Measurements from ENCODE around the gene TRAPPC2L.

- TF ChIP-seq, protein P1, sequence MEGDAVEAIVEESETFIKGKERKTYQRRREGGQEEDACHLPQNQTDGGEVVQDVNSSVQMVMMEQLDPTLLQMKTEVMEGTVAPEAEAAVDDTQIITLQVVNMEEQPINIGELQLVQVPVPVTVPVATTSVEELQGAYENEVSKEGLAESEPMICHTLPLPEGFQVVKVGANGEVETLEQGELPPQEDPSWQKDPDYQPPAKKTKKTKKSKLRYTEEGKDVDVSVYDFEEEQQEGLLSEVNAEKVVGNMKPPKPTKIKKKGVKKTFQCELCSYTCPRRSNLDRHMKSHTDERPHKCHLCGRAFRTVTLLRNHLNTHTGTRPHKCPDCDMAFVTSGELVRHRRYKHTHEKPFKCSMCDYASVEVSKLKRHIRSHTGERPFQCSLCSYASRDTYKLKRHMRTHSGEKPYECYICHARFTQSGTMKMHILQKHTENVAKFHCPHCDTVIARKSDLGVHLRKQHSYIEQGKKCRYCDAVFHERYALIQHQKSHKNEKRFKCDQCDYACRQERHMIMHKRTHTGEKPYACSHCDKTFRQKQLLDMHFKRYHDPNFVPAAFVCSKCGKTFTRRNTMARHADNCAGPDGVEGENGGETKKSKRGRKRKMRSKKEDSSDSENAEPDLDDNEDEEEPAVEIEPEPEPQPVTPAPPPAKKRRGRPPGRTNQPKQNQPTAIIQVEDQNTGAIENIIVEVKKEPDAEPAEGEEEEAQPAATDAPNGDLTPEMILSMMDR (IDR thresholded peaks at IDR 0.05), result no peak
- no peak for TF ChIP-seq EZH2 (IDR thresholded peaks at IDR 0.05; ENCODE audit: borderline replicate concordance, insufficient read depth, low read depth, low read length, poor library complexity, severe bottlenecking)
These were observed 37.8 kb upstream of the TRAPPC2L start for GRCh38 chr16:88819126-88819525.
